Measurements from ENCODE around the gene LHPP.

LHPP gene

GRCh38 chr10:124647421-124648130 is 186.0 kb downstream of the LHPP start:
- peaks cover 96% of the 10 kb centered on the region for H3K4me1 Mint-ChIP-seq (ENCODE audit: low read depth)
- H3K36me3 Mint-ChIP-seq (ENCODE audit: low read depth), result peaks cover 13% of the 10 kb centered on the region
- H3K27ac Mint-ChIP-seq, result peak overlapping the region; percentile 83
- intact Hi-C loops (cut with micrococcal nuclease), result loop anchor here (2.0 to 5.0 kb wide), 2 partner anchors 35 to 93 kb away; no protein-coding TSS in a partner anchor
- H3K9me3 Mint-ChIP-seq, result no peaks in the 10 kb centered on the region
- H3K4me3 Mint-ChIP-seq, result peak overlapping the region; percentile 51
- H3K27me3 Mint-ChIP-seq, result no peaks in the 10 kb centered on the region

GRCh38 chr10:124648131-124648475 is 186.5 kb downstream of the LHPP start:
- peak overlapping the region; percentile 34 for H3K4me3 Mint-ChIP-seq
- H3K9me3 Mint-ChIP-seq, result no peaks in the 10 kb centered on the region
- H3K36me3 Mint-ChIP-seq (ENCODE audit: low read depth), result peaks cover 9% of the 10 kb centered on the region
- H3K27ac Mint-ChIP-seq, result peak overlapping the region; percentile 83
- intact Hi-C loops (cut with micrococcal nuclease), result loop anchor here (2.0 to 5.0 kb wide), 2 partner anchors 34 to 93 kb away; no protein-coding TSS in a partner anchor
- H3K27me3 Mint-ChIP-seq, result no peaks in the 10 kb centered on the region
- peaks cover 91% of the 10 kb centered on the region for H3K4me1 Mint-ChIP-seq (ENCODE audit: low read depth)

GRCh38 chr10:124648738-124649137 is 187.1 kb downstream of the LHPP start:
- H3K9me3 Mint-ChIP-seq, result no peaks in the 10 kb centered on the region
- peaks cover 9% of the 10 kb centered on the region for H3K36me3 Mint-ChIP-seq (ENCODE audit: low read depth)
- intact Hi-C loops (cut with micrococcal nuclease), result loop anchor here (2.0 to 5.0 kb wide), 2 partner anchors 34 to 92 kb away; no protein-coding TSS in a partner anchor
- peak overlapping the region; percentile 83 for H3K27ac Mint-ChIP-seq
- peaks cover 85% of the 10 kb centered on the region for H3K4me1 Mint-ChIP-seq (ENCODE audit: low read depth)
- peak overlapping the region; percentile 34 for H3K4me3 Mint-ChIP-seq
- no peaks in the 10 kb centered on the region for H3K27me3 Mint-ChIP-seq

- H3K9me3 Mint-ChIP-seq, result no peaks in the 10 kb centered on the region
- H3K36me3 Mint-ChIP-seq (ENCODE audit: low read depth), result peaks cover 8% of the 10 kb centered on the region
These were observed 187.6 kb downstream of the LHPP start for GRCh38 chr10:124649214-124649613.

GRCh38 chr10:124650263-124650662 is 188.6 kb downstream of the LHPP start:
- Mint-ChIP-seq H3K27me3 (no peaks in the 10 kb centered on the region), H3K36me3 (ENCODE audit: low read depth) (peaks cover 13% of the 10 kb centered on the region), H3K4me3 (no peak overlapping the region), H3K27ac (peak overlapping the region; percentile 68), H3K9me3 (no peaks in the 10 kb centered on the region), H3K4me1 (ENCODE audit: low read depth) (peaks cover 81% of the 10 kb centered on the region)
- intact Hi-C loops (cut with micrococcal nuclease), result no loop called here

More at GRCh38 chr10:124649214-124649613, 187.6 kb downstream of the LHPP start:
- intact Hi-C loops (cut with micrococcal nuclease), result loop anchor here (2.0 to 5.0 kb wide), 2 partner anchors 33 to 92 kb away; no protein-coding TSS in a partner anchor
- peak overlapping the region; percentile 83 for H3K27ac Mint-ChIP-seq
- H3K27me3 Mint-ChIP-seq, result no peaks in the 10 kb centered on the region
- no peak overlapping the region for H3K4me3 Mint-ChIP-seq
- H3K4me1 Mint-ChIP-seq (ENCODE audit: low read depth), result peaks cover 81% of the 10 kb centered on the region

GRCh38 chr10:124650820-124651401 is 189.3 kb downstream of the LHPP start:
- intact Hi-C loops (cut with micrococcal nuclease), result no loop called here
- H3K27ac Mint-ChIP-seq, result peak overlapping the region; percentile 68
- H3K9me3 Mint-ChIP-seq, result no peaks in the 10 kb centered on the region
- peaks cover 81% of the 10 kb centered on the region for H3K4me1 Mint-ChIP-seq (ENCODE audit: low read depth)
- no peaks in the 10 kb centered on the region for H3K27me3 Mint-ChIP-seq
- no peak overlapping the region for H3K4me3 Mint-ChIP-seq
- H3K36me3 Mint-ChIP-seq (ENCODE audit: low read depth), result peaks cover 20% of the 10 kb centered on the region

- Mint-ChIP-seq H3K4me1 (ENCODE audit: low read depth) (peaks cover 77% of the 10 kb centered on the region), H3K27ac (peak overlapping the region; percentile 68), H3K27me3 (no peaks in the 10 kb centered on the region), H3K4me3 (no peak overlapping the region), H3K9me3 (no peaks in the 10 kb centered on the region), H3K36me3 (ENCODE audit: low read depth) (peaks cover 25% of the 10 kb centered on the region)
- intact Hi-C loops (cut with micrococcal nuclease), result no loop called here
These were observed 189.8 kb downstream of the LHPP start for GRCh38 chr10:124651402-124651891.

GRCh38 chr10:124652200-124652599 is 190.6 kb downstream of the LHPP start:
- intact Hi-C loops (cut with micrococcal nuclease), result no loop called here
- Mint-ChIP-seq H3K36me3 (ENCODE audit: low read depth) (peaks cover 27% of the 10 kb centered on the region), H3K4me3 (no peak overlapping the region), H3K9me3 (no peaks in the 10 kb centered on the region), H3K27me3 (no peaks in the 10 kb centered on the region), H3K27ac (peak overlapping the region; percentile 68), H3K4me1 (ENCODE audit: low read depth) (peaks cover 70% of the 10 kb centered on the region)

GRCh38 chr10:124652701-124653100 is 191.1 kb downstream of the LHPP start:
- peaks cover 69% of the 10 kb centered on the region for H3K4me1 Mint-ChIP-seq (ENCODE audit: low read depth)
- no peak overlapping the region for H3K27ac Mint-ChIP-seq
- peaks cover 31% of the 10 kb centered on the region for H3K36me3 Mint-ChIP-seq (ENCODE audit: low read depth)
- no peaks in the 10 kb centered on the region for H3K9me3 Mint-ChIP-seq
- no peak overlapping the region for H3K4me3 Mint-ChIP-seq
- intact Hi-C loops (cut with micrococcal nuclease), result no loop called here
- H3K27me3 Mint-ChIP-seq, result no peaks in the 10 kb centered on the region

- peaks cover 32% of the 10 kb centered on the region for H3K36me3 Mint-ChIP-seq (ENCODE audit: low read depth)
- peak overlapping the region; percentile 43 for H3K27ac Mint-ChIP-seq
- no peaks in the 10 kb centered on the region for H3K9me3 Mint-ChIP-seq
- no peak overlapping the region for H3K4me3 Mint-ChIP-seq
- intact Hi-C loops (cut with micrococcal nuclease), result no loop called here
- H3K4me1 Mint-ChIP-seq (ENCODE audit: low read depth), result peaks cover 69% of the 10 kb centered on the region
- H3K27me3 Mint-ChIP-seq, result no peaks in the 10 kb centered on the region
These were observed 191.7 kb downstream of the LHPP start for GRCh38 chr10:124653311-124653710.

- H3K27ac Mint-ChIP-seq, result peak overlapping the region; percentile 43
These were observed 192.4 kb downstream of the LHPP start for GRCh38 chr10:124653811-124654651.

GRCh38 chr10:124654686-124655085 is 193.1 kb downstream of the LHPP start:
- Mint-ChIP-seq H3K27ac (peak overlapping the region; percentile 50), H3K4me3 (no peak overlapping the region), H3K27me3 (no peaks in the 10 kb centered on the region), H3K9me3 (no peaks in the 10 kb centered on the region), H3K36me3 (ENCODE audit: low read depth) (peaks cover 32% of the 10 kb centered on the region), H3K4me1 (ENCODE audit: low read depth) (peaks cover 67% of the 10 kb centered on the region)
- intact Hi-C loops (cut with micrococcal nuclease), result no loop called here

More at GRCh38 chr10:124653811-124654651, 192.4 kb downstream of the LHPP start:
- peaks cover 69% of the 10 kb centered on the region for H3K4me1 Mint-ChIP-seq (ENCODE audit: low read depth)
- H3K4me3 Mint-ChIP-seq, result no peak overlapping the region
- H3K36me3 Mint-ChIP-seq (ENCODE audit: low read depth), result peaks cover 32% of the 10 kb centered on the region
- H3K9me3 Mint-ChIP-seq, result no peaks in the 10 kb centered on the region
- H3K27me3 Mint-ChIP-seq, result no peaks in the 10 kb centered on the region
- intact Hi-C loops (cut with micrococcal nuclease), result no loop called here

- Mint-ChIP-seq H3K4me3 (no peak overlapping the region), H3K4me1 (ENCODE audit: low read depth) (peaks cover 66% of the 10 kb centered on the region), H3K27ac (peak overlapping the region; percentile 50), H3K27me3 (no peaks in the 10 kb centered on the region), H3K36me3 (ENCODE audit: low read depth) (peaks cover 38% of the 10 kb centered on the region), H3K9me3 (no peaks in the 10 kb centered on the region)
- intact Hi-C loops (cut with micrococcal nuclease), result no loop called here
These were observed 193.8 kb downstream of the LHPP start for GRCh38 chr10:124655191-124656112.

All from dendritic cell treated with granulocyte-macrophage colony-stimulating factor and Interleukin-4, amounts not matched to agents 40 ng/mL and 50 ng/mL, for 4 days (primary cell).